Lower leg skin (tissue), 4 donors: ENCODE data around the gene CCDC182. TPM values are rescaled to one million over a fixed set of nuclear protein-coding genes. Genes with fewer than 3 reads are reported as not detected.

ENCODE experiments used
- DNase-seq, 2 donors: peaks; one replicate each; pipeline ENCODE4 v3.0.0-alpha.2; 2019; ENCODE audit warnings: low spot score in 2 of 2
- H3K4me3 ChIP-seq: fragments of 200-600 bp; sonication (generic); 2 replicates; pipeline ENCODE4 v1.5.1; 2017; ENCODE audit warnings: mild to moderate bottlenecking, low read depth; ENCODE audit not compliant: poor library complexity, severe bottlenecking
- CTCF ChIP-seq, 3 donors: fragments of 450-650 bp; IDR thresholded peaks; one replicate each; pipeline ENCODE4 v1.5.1; 2016; ENCODE audit warnings: antibody characterized with exemption in 3 of 3, mild to moderate bottlenecking in 3 of 3, moderate library complexity in 2 of 3
- POLR2A ChIP-seq, 2 donors: fragments of 450-650 bp; IDR thresholded peaks; one replicate each; pipeline ENCODE4 v1.6.1; 2016 to 2017; ENCODE audit warnings: antibody characterized with exemption in 2 of 2, mild to moderate bottlenecking in 1 of 2, moderate library complexity in 1 of 2
- WGBS, 2 donors: methylation state at CpG; one replicate each; pipeline ENCODE4 v1.1.5; 2018; 5-methylcytosine and 5-hydroxymethylcytosine counted together
- intact Hi-C: fragments of 100-400 bp; cut with DNase I; formaldehyde crosslinking; loops from one replicate; pipeline ENCODE4 v1.15.0; 2023; ENCODE audit warnings: low total_unique reads
- total RNA-seq, 4 donors: library from RNA; depleted of rRNA; stranded (reverse); fragments of >200 nt; gene quantifications; one replicate each; pipeline ENCODE4 v1.1.0, GENCODE V29; 2016

Gene CCDC182
- total RNA-seq, 4 donors from 2014 or later, result not detected

- intact Hi-C loops, result no loop called here
- DNase-seq, result peak in 1 of 2 donors; percentile 40
- no peak overlapping the region for H3K4me3 ChIP-seq
- no peak for TF ChIP-seq POLR2A (IDR thresholded peaks at IDR 0.05)
- TF ChIP-seq CTCF (IDR thresholded peaks at IDR 0.05), result no peak
- WGBS, 2 donors, result 47 to 52% methylated on average over 9 of the region's 9 CpGs
Measured at GRCh38 chr17:57699751-57700219, 45.3 kb downstream of the CCDC182 start.

- no peak overlapping the region for H3K4me3 ChIP-seq
- intact Hi-C loops, result no loop called here
- WGBS, 2 donors, result 71 to 74% methylated on average over 12 of the region's 12 CpGs
Measured at GRCh38 chr17:57697891-57698711, 47.0 kb downstream of the CCDC182 start.

GRCh38 chr17:57697197-57697596, 47.9 kb downstream of the CCDC182 start:
- intact Hi-C loops, result no loop called here
- no peak overlapping the region for H3K4me3 ChIP-seq
- DNase-seq, result no peak
- 93% methylated on average over 7 of the region's 7 CpGs for WGBS, 2 donors
- TF ChIP-seq CTCF (IDR thresholded peaks at IDR 0.05) (no peak), POLR2A (IDR thresholded peaks at IDR 0.05) (no peak)

More at GRCh38 chr17:57697891-57698711, 47.0 kb downstream of the CCDC182 start:
- TF ChIP-seq POLR2A (IDR thresholded peaks at IDR 0.05), result no peak
- no peak for TF ChIP-seq CTCF (IDR thresholded peaks at IDR 0.05)
- no peak for DNase-seq

- 48 to 54% methylated on average over 3 of the region's 3 CpGs for WGBS, 2 donors
- no peak for DNase-seq
- intact Hi-C loops, result no loop called here
- no peak overlapping the region for H3K4me3 ChIP-seq
- TF ChIP-seq POLR2A (IDR thresholded peaks at IDR 0.05), result no peak
- TF ChIP-seq CTCF (IDR thresholded peaks at IDR 0.05), result no peak
Measured at GRCh38 chr17:57696050-57696449, 49.0 kb downstream of the CCDC182 start.

Other genes with a start within 250 kb of the CCDC182 start
- 10 to 100 TPM; 12.2 to 17.8 (median 15.0) TPM for gene MRPS23, start 104.7 kb upstream of the CCDC182 start, total RNA-seq
- 10 to 100 TPM in 3 of 4 donors, 1 to 10 TPM in 1; 7.5 to 14.3 (median 12.7) TPM for gene CUEDC1, start 210.1 kb upstream of the CCDC182 start, total RNA-seq
- 10 to 100 TPM; 30.3 to 56.1 (median 46.6) TPM for gene VEZF1, start 243.0 kb upstream of the CCDC182 start, total RNA-seq